OCI-LY3 (cell line): Measurements from ENCODE around the gene FOSL2.

Source experiments
- H2AFZ ChIP-seq: fragments of 200-600, 300-600 bp; shearing (Covaris generic); 2 replicates; pipeline ENCODE4 v1.6.0; 2014; ENCODE audit warnings: antibody characterized with exemption, low read depth, low read length
- H3K27ac ChIP-seq: fragments of 200-600, 300-600 bp; sonication (generic); 2 replicates; pipeline ENCODE4 v1.5.1; 2014; ENCODE audit warnings: mild to moderate bottlenecking, low read length, moderate library complexity, mixed read lengths
- H3K27me3 ChIP-seq: fragments of 200-600, 300-600 bp; sonication (generic); 2 replicates; pipeline ENCODE4 v1.6.1; 2014; ENCODE audit warnings: low read depth, low read length, mixed read lengths
- H3K36me3 ChIP-seq: fragments of 200-600, 300-600 bp; sonication (generic); replicated peaks from 2 replicates; pipeline ENCODE3; 2014; ENCODE audit warnings: low read depth, low read length, mixed read lengths
- H3K4me1 ChIP-seq: fragments of 300-600, 200-600 bp; sonication (generic); 2 replicates; pipeline ENCODE4 v1.6.1; 2014; ENCODE audit warnings: low read length, mixed read lengths
- H3K4me2 ChIP-seq: fragments of 200-600, 300-600 bp; sonication (generic); 2 replicates; pipeline ENCODE4 v1.6.1; 2014; ENCODE audit warnings: low read length, mixed read lengths
- H3K4me3 ChIP-seq: fragments of 300-600, 200-600 bp; sonication (generic); 2 replicates; pipeline ENCODE4 v1.5.1; 2014; ENCODE audit warnings: antibody characterized with exemption, mild to moderate bottlenecking, low read length, moderate library complexity
- H3K79me2 ChIP-seq: fragments of 300-600, 200-600 bp; shearing (Covaris generic); 2 replicates; pipeline ENCODE4 v1.6.1; 2014; ENCODE audit warnings: mild to moderate bottlenecking, low read length, mixed read lengths
- H3K9ac ChIP-seq: fragments of 300-600, 200-600 bp; shearing (Covaris generic); 2 replicates; pipeline ENCODE4 v1.6.0; 2014; ENCODE audit warnings: mild to moderate bottlenecking, low read length, moderate library complexity
- H3K9me3 ChIP-seq: fragments of 200-600, 300-600 bp; shearing (Covaris generic); 2 replicates; pipeline ENCODE4 v1.6.1; 2014; ENCODE audit warnings: low read length, mixed read lengths; ENCODE audit not compliant: insufficient read depth
- H4K20me1 ChIP-seq: fragments of 200-600, 300-600 bp; sonication (generic); 2 replicates; pipeline ENCODE4 v1.6.1; 2016; ENCODE audit warnings: low read length, mixed read lengths; ENCODE audit not compliant: insufficient read depth
- EZH2phosphoT487 ChIP-seq: fragments of 200-600 bp; shearing (Covaris generic); IDR thresholded peaks from 2 replicates; pipeline ENCODE4 v1.6.1; 2018; ENCODE audit warnings: antibody characterized with exemption, mixed run types, low read depth
- TF ChIP-seq, protein P1 (sequence below): fragments of 200-600, 300-600 bp; sonication (generic); IDR thresholded peaks from 2 replicates; pipeline ENCODE4 v1.5.1; 2014; ENCODE audit warnings: antibody characterized with exemption, low read length, low read depth

The FOSL2 gene

GRCh38 chr2:28446531-28446930 lies 53.9 kb downstream of the FOSL2 start:
- Histone ChIP-seq H3K4me2 (no peak overlapping the region), H3K4me3 (no peak overlapping the region), H3K4me1 (peaks cover 17% of the 10 kb centered on the region), H3K27ac (no peak overlapping the region), H3K36me3 (no peaks in the 10 kb centered on the region), H3K9me3 (no peaks in the 10 kb centered on the region), H2AFZ (no peak overlapping the region), H4K20me1 (no peaks in the 10 kb centered on the region), H3K9ac (no peak overlapping the region), H3K27me3 (peaks cover 11% of the 10 kb centered on the region), H3K79me2 (no peaks in the 10 kb centered on the region)
- TF ChIP-seq, protein P1, sequence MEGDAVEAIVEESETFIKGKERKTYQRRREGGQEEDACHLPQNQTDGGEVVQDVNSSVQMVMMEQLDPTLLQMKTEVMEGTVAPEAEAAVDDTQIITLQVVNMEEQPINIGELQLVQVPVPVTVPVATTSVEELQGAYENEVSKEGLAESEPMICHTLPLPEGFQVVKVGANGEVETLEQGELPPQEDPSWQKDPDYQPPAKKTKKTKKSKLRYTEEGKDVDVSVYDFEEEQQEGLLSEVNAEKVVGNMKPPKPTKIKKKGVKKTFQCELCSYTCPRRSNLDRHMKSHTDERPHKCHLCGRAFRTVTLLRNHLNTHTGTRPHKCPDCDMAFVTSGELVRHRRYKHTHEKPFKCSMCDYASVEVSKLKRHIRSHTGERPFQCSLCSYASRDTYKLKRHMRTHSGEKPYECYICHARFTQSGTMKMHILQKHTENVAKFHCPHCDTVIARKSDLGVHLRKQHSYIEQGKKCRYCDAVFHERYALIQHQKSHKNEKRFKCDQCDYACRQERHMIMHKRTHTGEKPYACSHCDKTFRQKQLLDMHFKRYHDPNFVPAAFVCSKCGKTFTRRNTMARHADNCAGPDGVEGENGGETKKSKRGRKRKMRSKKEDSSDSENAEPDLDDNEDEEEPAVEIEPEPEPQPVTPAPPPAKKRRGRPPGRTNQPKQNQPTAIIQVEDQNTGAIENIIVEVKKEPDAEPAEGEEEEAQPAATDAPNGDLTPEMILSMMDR = no peak
- TF ChIP-seq EZH2phosphoT487 = no peak

DNA sequence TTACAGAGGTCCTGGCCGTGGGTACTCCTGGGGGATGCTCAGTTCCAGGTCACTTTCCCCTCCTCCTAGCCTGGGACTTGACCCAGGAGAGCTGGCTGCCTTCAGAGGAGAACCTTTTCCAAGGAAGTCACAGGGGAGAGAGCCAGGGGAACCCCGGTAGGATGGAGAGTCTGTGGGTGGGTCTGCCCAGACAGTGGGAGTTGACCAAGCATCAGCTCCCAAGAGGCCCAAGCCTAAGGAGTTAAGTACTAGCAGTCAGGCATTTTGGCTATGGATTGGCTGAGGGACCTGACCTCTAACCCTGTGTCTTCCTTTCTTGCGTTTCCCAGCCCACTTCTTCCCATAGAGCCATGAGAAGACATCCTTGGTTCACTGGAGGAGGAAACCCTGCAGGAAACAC lies 54.4 kb downstream of the FOSL2 start:
- Histone ChIP-seq H3K36me3 (no peaks in the 10 kb centered on the region), H3K4me1 (peaks cover 17% of the 10 kb centered on the region), H3K4me3 (no peak overlapping the region), H2AFZ (no peak overlapping the region), H3K4me2 (no peak overlapping the region), H3K27ac (no peak overlapping the region), H4K20me1 (no peaks in the 10 kb centered on the region), H3K9ac (no peak overlapping the region), H3K9me3 (no peaks in the 10 kb centered on the region), H3K79me2 (no peaks in the 10 kb centered on the region), H3K27me3 (peaks cover 9% of the 10 kb centered on the region)
- TF ChIP-seq, protein P1 = no peak
- TF ChIP-seq EZH2phosphoT487 = no peak

DNA sequence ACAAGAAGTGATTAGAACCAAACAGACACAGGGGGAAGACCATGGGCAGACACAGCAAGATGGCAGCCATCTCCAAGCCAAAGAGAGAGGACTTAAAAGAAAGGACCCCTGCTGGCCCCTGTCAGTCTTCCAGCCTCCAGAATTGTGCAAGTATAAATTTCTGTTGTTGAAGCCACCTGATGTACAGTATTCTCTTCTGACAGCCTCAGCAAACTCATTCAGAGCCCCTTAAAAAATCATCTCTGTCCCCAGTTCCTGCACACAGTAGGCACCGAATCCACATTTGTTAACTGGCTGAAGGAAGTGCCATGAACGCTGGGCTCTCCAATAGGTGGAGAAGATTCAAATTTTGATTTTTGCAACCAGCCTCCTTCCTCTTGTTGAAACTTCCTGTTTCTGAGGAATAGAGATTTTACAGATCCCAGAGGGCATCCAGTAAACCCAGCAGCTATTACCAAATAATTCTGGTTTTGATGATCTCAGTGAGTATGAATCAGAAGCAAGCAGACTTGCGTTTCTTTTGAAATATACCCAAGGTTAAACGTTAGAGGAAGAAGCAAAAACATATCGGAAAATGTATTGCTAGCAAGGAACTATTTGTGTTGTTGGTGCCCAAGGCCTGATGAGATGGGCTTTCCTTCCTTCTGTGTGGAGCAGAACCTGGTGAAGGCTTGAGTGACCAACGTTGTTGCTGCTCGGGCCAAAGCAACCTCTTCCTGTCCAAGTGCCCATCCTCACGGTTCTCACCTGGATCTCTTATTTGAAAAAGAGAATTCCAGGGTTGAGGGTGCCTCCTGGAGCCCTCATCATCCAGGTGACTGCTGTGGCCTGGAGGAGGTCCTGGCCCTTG lies 55.5 kb downstream of the FOSL2 start:
- no peaks in the 10 kb centered on the region for H4K20me1 ChIP-seq
- H3K79me2 ChIP-seq = no peaks in the 10 kb centered on the region
- H3K9me3 ChIP-seq = no peaks in the 10 kb centered on the region
- H3K27me3 ChIP-seq = peaks cover 4% of the 10 kb centered on the region; the same call in 1 of the 2 replicates
- no peaks in the 10 kb centered on the region for H3K36me3 ChIP-seq
- H3K4me1 ChIP-seq = peaks cover 17% of the 10 kb centered on the region
- no peak overlapping the region for H2AFZ ChIP-seq
- H3K4me3 ChIP-seq = no peak overlapping the region
- H3K9ac ChIP-seq = no peak overlapping the region
- no peak overlapping the region for H3K4me2 ChIP-seq
- TF ChIP-seq EZH2phosphoT487 = no peak
- TF ChIP-seq, protein P1 = no peak
- H3K27ac ChIP-seq = no peak overlapping the region

GRCh38 chr2:28448793-28449100 lies 56.1 kb downstream of the FOSL2 start:
- H3K9me3 ChIP-seq = no peaks in the 10 kb centered on the region
- no peak overlapping the region for H3K27ac ChIP-seq
- H2AFZ ChIP-seq = no peak overlapping the region
- H3K4me1 ChIP-seq = peaks cover 17% of the 10 kb centered on the region
- no peaks in the 10 kb centered on the region for H4K20me1 ChIP-seq
- H3K36me3 ChIP-seq = no peaks in the 10 kb centered on the region
- no peak overlapping the region for H3K9ac ChIP-seq
- H3K27me3 ChIP-seq = peaks cover 4% of the 10 kb centered on the region; the same call in 1 of the 2 replicates
- H3K79me2 ChIP-seq = no peaks in the 10 kb centered on the region
- H3K4me3 ChIP-seq = no peak overlapping the region
- no peak overlapping the region for H3K4me2 ChIP-seq
- no peak for TF ChIP-seq EZH2phosphoT487
- TF ChIP-seq, protein P1 = no peak
